ENCODE results near the gene PLA2G12B.

- TF ChIP-seq ZBTB49 (tag by site-specific recombination; IDR thresholded peaks at IDR 0.05; ENCODE audit: low read depth) (no peak), ZNF549 (tag by site-specific recombination; IDR thresholded peaks at IDR 0.05) (no peak), ZNF292 (tag by site-specific recombination; IDR thresholded peaks at IDR 0.05; ENCODE audit: borderline replicate concordance, low read depth) (no peak), CTCF (tag by site-specific recombination; IDR thresholded peaks at IDR 0.05) (no peak), ZNF785 (tag by site-specific recombination; IDR thresholded peaks at IDR 0.05) (no peak), ZNF266 (tag by site-specific recombination; IDR thresholded peaks at IDR 0.05; ENCODE audit: low read depth) (no peak), YY1 (tag by site-specific recombination; IDR thresholded peaks at IDR 0.05) (no peak), ZNF211 (tag by site-specific recombination; IDR thresholded peaks at IDR 0.05; ENCODE audit: low read depth) (no peak), ZNF473 (tag by site-specific recombination; IDR thresholded peaks at IDR 0.05) (no peak), SP3 (tag by site-specific recombination; IDR thresholded peaks at IDR 0.05) (no peak)
These were observed 19.2 kb downstream of the PLA2G12B start for GRCh38 chr10:72935361-72935760.
